COR-L47 (cell line): ENCODE measurements around the gene MLLT10.

Experiments used
- DNase-seq: peaks from one replicate; lab custom pipeline; 2025; lab: John Stamatoyannopoulos, UW

Gene MLLT10

DNA sequence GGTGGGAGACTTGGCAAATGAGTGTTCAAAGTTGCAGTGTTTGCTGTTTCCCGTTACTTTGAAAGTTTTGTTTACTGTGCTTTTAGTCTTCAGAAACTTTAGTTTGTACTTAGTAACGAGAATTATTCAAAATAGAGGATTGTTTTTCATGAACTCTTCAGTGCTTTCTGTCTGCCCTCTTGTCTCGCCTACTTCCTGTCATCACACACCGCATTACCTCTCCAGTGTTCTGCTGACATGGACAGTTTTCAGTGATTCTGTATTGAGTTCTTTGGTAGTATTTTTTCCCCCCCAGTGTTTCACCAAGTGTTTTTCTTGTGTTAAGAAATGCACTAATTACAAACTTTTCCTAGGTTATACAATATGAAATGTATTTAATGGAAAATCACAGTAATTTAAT lies 207.0 kb downstream of the MLLT10 start:
- DNase-seq: no peak

DNA sequence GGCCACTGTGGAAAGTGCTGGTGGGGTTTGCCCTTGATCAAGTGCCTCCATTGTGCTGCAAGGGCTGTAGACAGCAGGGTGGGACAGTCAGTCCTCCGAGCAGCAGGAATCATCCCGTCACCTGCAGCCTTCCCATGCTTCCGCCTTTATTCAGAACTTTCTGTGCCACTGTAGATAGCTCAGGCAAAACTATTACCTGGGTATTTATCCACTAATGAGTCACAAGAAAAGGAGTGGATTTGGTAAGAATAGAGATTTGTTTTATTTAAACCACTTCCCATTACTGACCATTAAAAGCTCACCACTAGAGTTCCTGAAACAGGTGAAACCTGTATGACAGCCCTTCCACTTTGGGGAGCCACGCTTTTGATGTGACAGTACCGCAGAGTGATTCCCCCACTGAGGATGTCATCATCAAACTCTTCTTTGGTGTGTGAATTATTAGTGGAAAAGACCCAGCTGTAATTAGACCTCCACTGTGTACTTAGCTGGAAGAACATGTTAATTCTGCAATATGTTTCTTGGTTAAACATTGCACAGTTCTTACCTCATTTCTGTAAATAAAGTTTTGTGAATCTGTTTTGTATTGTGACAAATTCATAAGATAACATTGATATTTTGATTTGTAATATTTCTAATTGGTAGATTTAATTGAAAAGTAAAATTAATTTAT lies 208.8 kb downstream of the MLLT10 start:
- no peak for DNase-seq

DNA sequence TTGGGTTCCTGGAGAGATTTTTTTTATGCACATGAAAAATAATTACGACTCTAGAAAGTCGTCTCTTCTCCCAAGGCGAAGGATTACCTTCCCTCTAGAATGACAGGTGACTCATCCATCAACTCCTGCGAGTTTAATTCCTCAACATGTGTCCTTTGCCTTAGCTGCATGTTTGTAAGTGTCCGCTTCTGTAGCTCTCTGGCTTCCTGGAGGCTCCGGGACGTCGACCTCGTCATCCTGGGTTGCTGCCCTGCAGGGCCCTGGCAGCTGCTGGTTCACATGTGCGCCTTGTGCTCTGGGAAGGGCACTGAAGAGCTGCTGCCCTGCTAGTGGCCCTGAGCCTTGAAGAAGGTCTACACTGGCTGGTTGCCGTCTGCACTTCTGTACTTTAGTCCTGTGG lies 210.2 kb downstream of the MLLT10 start:
- no peak for DNase-seq

DNA sequence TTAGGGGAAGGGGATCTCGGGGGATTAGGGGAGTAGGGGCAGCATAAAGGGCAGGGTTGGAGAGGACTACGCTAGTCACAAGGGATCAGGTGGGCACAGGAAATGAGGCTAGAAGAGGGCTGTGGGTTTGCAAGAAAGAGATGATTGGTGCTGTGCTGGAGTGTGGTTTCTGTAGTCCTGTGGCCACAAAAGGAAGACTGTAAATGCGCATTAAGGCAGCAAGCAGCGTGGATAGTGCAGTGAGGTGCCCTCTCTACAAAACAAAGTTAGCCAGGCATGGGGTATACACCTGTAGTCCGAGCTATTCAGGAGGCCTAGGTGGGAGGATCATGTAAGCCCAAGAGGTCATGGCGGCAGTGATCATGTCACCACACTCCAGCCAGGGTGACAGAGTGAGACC lies 212.1 kb downstream of the MLLT10 start:
- DNase-seq: no peak

DNA sequence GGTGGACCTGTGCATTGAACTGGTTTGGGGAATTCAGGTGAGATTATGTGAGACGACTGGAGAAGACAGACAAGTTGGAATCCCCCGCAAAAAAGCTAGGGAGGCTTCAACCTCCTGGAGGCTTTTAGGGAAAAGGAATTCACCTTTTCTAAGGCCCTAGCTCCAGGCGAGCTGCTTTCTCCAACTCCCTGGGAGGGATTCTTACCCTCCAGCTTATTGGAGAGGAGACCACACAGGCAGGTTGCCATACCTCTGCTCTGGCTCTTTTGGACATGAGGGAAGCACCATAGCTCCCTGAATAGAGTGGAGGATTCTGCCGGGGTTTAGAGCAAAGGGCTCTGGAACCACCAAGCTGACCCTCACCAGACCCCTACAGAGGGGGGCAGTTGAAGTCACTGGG lies 213.8 kb downstream of the MLLT10 start:
- DNase-seq: no peak

DNA sequence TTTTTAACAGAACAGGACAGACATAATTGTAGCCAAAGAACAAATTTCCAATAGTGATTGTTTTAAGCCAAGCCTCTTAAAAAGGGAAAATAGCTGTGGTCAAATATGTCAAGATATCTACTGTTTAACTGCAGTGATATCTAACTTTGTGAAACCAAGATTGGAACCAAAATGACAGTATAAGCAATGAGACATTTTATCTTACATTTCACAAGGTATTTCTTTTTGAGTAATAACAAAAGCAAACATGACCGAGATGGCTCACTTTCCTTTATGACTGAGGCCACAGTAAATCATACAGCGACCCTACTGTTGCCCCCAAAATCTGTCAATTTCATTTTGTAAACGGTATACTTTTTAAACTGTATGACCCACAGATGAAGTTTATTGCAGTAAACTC lies 215.8 kb downstream of the MLLT10 start:
- no peak for DNase-seq

DNA sequence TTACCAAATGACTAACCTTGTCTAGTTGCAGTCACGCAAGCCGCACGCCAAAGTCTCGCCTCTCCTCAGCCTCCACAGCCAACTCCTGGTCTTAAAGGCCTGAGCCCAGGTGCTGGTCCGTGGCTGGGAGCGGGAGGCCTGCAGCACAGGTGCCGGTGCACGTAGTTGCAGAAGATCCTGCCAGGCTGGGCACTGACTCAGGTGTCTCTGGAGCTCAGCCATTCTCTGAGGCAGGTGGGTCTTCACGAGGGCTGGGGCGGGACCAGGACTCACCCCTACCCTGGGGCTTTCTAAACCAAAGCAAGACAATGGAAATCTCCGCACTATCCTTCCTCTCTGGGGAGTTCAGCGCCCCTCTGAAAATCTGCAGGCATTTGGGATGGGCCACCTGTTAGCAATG lies 216.4 kb downstream of the MLLT10 start:
- no peak for DNase-seq

DNA sequence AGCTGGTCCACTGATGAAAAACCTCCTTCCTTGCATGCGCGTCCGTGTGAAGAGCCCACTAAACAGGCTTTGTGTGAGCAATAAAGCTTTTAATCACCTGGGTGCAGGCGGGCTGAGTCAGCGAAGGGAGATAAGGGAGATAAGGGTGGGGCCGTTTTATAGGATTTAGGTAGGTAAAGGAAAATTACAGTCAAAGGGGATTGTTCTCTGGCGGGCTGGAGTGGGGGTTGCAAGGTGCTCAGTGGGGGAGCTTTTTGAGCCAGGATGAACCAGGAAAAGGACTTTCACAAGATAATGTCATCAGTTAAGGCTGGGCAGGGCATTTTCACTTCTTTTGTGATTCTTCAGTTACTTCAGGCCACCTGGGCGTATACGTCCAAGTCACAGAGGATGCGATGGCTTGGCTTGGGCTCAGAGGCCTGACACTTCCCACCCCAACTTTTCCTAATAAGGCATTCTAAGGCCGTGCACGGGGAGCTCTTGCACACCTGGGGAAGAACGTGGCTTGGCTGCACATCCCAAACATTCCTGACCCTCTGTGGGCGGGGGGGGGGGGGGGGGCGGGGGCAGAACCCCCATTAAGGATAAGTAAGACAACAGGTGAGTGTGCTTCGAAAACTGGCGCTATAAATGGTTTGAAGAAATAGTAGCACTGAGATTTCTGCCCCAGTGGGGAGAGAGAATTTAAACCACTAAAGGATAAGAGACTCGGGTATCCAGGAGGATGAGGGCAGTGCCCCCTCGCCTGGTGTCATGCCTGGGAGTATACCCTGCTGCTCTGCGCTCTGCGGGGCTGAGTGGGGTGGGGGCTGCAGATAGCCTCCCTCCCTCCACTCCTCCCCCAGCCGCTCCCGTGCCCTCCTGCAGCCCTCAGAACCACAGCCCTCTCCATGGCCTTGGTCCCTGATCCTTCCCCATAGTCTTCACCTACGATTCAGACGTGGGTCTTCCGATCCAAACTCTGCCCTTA lies 217.6 kb downstream of the MLLT10 start:
- no peak for DNase-seq

DNA sequence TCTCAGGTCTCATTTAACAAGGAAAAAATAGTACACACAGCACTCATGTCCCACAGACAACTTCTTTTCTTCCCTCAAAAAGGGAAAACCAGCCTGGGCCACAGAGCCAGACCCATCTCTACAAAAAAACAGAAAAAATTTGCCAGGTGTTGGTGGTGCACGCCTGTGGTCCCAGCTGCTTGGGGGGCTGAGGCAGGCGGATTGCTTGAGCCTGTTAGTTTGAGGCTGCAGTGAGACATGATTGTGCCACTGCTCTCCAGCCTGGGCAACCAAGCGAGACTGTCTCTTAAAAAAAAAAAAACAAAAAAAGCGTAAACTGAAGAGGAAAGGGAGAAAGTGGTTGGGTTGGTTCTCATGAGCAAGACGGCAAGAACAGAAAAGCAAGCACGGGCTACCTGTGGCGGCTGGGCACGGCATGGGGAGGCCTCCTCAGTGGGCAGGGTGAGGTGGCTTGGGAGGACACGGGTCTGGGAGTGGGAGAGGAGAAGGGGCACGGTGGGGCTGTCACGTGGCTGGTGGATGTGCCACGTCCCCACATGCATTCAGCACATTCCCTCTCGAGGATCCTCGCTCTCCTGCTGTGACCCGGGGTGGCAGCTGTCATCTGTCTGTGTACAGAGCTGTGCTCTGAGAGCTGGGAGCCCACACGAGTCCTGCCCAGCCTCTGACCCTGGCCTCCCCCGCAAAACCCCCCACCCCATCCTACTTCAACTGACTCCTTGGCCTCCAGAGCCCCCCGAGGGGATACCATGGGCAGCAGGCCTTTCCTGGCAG lies 219.7 kb downstream of the MLLT10 start:
- no peak for DNase-seq

DNA sequence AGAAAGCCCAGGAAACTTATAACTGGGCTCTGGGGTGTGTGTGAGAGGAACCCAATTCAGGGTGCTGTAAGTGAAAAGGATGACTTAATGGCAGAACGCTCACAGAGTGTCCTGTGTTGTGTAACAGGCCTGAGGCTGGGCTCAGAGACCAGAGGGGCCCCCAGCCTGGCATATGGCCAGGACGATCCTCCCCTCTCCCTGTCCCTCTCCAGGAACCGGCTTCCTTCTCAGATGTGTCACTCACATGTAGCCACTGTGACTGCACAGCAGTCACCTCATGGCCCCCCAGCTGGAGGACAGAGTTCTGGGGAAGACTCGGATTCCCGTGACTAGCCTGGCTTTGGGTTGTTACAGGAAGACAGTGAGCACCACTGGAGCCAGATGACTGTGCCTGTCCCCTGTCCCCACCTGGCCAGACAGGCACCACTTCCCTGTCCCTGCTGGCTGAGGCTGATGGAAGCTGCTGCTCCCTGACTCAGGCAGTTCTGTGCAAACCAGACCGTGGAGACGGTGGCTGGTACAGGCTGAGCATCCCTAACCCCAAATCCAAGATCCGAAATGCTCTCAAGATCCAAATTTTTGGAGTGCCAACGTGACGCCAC lies 220.5 kb downstream of the MLLT10 start:
- no peak for DNase-seq

DNA sequence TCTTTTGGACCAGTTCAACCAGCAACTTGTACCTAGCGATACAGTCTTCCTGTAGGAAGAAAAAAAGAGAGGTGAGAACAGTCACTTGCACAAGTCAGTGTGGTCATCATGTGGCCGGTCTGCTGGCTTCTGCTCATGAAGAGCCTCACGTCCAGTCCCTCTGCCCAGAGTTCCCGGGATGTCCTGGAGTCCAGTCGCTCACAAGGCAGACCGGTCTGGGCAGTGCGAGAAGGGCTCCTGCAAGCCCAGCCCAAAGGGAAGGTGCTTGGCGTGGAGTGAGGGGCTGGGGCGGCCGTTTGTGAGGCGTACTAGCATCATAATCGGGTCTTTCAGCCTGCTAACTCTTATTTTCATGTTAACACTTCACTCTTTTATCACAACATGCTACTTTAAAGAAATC lies 222.7 kb downstream of the MLLT10 start:
- no peak for DNase-seq

DNA sequence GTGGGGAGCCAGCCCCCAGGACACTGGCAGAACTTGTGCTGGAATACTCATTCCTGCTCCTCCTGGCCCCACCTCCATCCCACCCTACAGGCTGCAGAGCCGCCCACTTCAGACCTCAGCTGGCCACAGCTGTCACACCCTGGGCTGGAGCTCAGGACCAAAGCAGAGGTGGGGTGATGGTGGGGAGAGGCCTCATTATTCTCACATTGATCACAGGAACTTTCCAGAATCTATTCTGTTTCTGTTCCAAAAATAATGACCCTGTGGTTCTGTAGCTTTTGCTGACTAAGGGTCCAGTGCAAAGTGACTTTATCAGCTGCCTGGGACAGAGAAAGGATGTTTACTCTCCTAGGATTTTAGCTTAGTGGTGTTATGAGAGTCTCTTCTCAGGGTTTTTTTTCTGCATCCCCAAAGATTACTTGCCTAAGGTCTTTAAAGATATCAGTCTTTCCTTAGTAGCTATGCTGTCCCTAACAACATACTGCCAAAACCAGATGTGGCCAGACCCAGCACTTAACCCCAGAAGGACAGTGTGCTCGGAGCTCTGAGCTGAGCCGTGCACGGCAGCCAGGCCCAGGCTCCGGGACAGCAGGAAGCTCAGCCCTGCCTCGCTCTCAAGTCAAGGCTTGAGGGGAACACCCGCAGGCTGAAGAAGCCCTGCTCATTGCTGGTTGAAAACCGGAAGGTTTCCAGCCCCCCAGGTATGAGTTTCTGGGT lies 223.3 kb downstream of the MLLT10 start:
- no peak for DNase-seq

DNA sequence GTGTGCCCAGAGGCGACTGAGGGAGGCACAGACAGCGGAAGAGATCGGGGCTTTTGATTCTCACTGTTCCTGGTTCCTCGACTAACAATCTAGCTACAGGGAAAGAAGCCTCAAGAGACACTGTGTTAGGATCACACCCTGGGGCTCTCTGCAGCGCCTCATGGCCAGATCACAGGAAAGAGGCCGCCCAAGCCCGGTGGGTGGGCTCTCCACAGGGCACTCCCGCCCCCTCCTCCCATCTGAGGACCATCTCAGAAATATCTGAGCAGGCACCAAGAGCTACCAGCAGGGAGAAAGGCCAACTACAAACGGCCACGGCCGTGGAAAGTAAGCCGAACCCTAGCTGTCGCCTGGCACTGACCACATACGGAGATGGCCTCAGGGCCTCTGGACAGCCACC lies 224.2 kb downstream of the MLLT10 start:
- no peak for DNase-seq

DNA sequence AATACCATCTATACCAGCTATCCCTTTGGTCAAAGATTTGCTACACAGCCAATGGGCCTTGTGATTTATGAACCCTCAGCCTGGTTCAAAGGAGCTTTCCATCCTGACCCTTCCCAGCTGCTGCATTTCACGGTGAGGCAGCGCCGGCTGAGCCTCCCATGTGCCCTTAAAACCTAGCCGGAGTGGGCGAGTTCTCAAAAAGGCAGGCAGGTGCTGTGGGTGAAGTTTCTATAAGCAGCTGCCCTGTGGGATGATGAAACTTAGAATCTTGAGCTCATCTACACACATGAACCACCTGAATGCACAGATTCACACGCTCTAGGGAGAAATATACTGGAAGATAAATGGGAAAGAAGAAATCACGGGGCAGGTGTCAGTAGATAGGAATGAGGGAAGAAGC lies 224.7 kb downstream of the MLLT10 start:
- DNase-seq: no peak

DNA sequence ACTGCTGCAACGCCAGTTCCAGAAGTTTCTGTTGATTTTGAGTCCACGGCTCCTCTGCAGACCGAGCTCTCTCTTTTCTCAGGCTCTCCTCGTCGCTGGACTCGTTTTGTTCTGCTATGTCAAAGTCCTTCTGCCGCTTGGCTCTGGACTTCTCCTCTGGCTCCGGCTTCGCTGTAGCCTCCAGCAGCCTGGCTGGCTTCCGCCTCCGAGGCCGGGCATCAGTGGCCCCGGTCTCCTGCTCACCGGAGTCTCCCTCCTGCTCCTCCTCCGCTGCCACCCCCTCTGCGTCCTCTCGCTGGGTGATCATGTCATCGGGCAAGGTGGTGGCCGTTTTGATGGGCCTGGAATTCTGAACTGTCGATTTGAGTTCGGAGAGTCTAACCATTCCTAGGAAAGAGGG lies 225.2 kb downstream of the MLLT10 start:
- no peak for DNase-seq

DNA sequence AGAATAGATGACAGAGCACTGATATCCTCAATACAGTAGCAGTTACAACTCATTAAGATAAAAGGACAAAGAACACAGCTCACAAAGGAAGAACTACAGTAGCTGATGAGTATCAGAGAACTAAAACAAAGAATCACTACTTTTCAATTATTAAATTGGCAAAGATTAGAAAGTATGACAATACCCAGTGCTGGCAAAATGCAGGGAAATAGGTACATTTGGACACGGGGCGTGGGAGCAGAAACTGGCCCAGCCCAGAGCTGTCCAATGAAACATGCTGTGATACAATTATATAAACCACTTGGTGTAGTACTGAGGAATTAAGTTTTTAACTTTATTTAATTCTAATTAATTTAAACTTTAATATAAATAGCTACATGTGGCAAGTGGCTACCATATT lies 226.3 kb downstream of the MLLT10 start:
- no peak for DNase-seq

DNA sequence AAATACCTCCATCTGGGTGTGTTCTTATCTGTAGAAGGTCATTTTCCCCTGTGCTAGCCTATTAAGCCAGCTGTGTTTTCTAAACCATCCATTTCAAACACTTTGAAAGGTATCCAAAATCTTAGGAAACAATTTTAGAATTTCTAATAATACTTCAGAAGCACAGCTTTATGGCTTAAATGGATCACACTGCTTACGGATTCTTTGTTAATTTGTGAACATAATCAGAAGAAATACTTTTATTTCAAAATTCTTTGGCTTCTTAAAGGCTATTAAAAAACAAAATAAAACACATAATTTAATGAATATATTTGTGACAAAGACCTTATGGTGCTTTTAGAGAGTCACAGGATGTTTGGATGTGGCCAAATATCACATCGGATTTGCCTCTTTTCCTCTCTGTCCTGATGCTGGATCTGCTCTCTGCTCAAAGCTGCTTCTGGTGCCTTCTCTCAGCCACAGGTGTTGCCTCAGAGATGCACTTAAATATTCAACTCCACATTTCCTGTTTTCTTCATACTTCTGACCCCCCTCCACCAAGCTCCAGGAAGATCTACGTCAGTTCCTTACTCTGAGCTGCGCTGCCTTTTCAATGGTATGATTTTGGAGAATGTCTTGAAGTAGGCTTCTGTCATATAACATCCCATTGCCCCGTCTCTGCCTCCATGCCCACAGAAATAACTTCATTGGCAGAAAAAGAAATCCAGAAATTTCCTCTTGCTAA lies 230.6 kb downstream of the MLLT10 start:
- DNase-seq: no peak

DNA sequence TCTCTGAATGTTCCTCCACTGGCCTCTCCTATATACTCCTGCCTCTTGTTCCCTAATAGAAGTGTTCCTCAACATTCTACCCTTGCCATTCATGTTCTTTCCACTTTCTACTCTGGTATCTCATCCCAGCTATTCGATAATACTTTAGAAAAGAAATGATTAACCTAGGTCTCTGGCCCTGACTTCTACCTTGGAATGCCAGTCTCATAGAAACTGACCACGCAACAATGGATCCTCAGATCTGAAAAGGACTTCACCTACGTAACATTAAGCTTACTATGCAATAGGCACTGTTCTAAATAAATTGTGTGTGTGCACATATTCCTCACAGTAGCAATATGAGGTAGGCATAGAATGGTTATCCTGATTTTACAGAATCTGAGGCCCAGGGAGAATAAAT lies 235.0 kb downstream of the MLLT10 start:
- DNase-seq: no peak

DNA sequence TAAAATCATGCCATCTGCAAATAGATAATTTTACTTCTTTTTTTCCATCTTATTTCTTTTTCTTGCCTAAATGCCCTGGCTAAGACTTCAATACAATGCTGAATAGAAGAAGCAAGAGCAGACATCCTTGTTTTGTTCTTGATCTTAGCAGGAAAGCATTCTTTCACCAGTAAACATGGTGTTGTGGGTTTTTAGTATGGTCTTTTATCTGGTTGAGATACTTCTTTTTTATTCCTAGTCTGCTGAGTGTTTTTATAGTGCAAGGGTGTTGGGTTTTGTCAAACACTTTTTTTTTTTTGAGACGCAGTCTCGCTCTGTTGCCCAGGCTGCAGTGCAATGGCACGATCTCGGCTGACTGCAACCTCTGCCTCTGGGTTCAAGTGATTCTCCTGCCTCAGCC lies 237.2 kb downstream of the MLLT10 start:
- no peak for DNase-seq

DNA sequence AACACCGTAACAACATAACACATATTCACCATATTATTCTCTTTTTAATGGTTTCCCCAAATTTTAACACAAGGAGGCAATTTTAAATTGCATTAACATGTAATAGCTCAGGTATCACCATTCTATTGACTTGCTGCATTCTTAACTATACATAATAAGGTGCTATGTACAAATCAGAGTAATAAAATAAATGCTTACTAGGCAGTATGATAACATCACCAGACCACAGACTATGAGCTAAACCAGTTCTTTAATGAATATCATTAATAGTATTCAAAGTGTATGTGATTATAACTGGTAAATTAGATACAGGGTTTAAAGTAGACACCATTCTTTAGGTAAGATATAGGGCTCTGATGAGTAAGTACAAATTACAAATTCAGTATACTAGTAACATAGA lies 242.9 kb downstream of the MLLT10 start:
- DNase-seq: no peak

DNA sequence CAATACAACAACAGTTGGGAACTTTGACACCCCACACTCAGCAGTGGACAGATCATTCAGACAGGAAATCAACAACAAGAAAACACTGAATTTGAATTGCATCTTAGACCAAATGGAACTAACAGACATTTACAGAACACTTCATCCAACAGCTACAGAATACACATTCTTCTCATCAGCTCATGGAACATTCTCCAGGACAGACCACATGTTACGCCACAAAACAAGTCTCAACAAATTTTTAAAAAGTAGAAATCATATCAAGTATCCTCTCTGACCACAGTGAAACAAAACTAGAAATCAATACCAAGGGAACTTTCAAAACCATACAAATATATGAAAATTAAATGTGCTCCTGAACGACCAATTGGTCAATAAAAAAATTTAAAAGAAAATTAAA lies 257.2 kb downstream of the MLLT10 start:
- DNase-seq: no peak
